Loucy (cell line): ENCODE data around the gene GBP2.

Source experiments
- H2AFZ ChIP-seq: fragments of 200-600 bp; sonication (generic); 2 replicates; pipeline ENCODE4 v1.6.0; 2016; ENCODE audit warnings: antibody characterized with exemption, mild to moderate bottlenecking, low read length, moderate library complexity
- H3F3A ChIP-seq: fragments of 200-600 bp; 2 replicates; pipeline ENCODE4 v1.6.0; 2016; ENCODE audit warnings: antibody characterized with exemption, low read depth, mild to moderate bottlenecking
- H3K27me3 ChIP-seq: fragments of 200-600 bp; sonication (generic); 2 replicates; pipeline ENCODE4 v1.6.1; 2014; ENCODE audit warnings: low read length, mild to moderate bottlenecking; ENCODE audit not compliant: insufficient read depth, poor library complexity, severe bottlenecking
- H3K36me3 ChIP-seq: fragments of 200-600 bp; sonication (generic); 2 replicates; pipeline ENCODE4 v1.6.1; 2016; ENCODE audit warnings: low read length; ENCODE audit not compliant: insufficient read depth
- H3K4me1 ChIP-seq: fragments of 200-600 bp; sonication (generic); 2 replicates; pipeline ENCODE4 v1.5.1; 2014; ENCODE audit warnings: low read length, mild to moderate bottlenecking; ENCODE audit not compliant: insufficient read depth, poor library complexity, severe bottlenecking
- H3K4me2 ChIP-seq: fragments of 200-600 bp; sonication (generic); 2 replicates; pipeline ENCODE4 v1.6.0; 2014; ENCODE audit warnings: antibody characterized with exemption, low read length, low read depth, mild to moderate bottlenecking; ENCODE audit not compliant: poor library complexity, severe bottlenecking
- H3K4me3 ChIP-seq: fragments of 200-600 bp; sonication (generic); 2 replicates; pipeline ENCODE4 v1.5.1; 2014; ENCODE audit warnings: low read length, mild to moderate bottlenecking, mixed read lengths; ENCODE audit not compliant: poor library complexity, severe bottlenecking
- H3K79me2 ChIP-seq: fragments of 200-600 bp; sonication (generic); 2 replicates; pipeline ENCODE4 v1.6.1; 2014; ENCODE audit warnings: low read length; ENCODE audit not compliant: insufficient read depth
- H3K9ac ChIP-seq: fragments of 200-600 bp; sonication (generic); 2 replicates; pipeline ENCODE4 v1.6.0; 2014; ENCODE audit warnings: mild to moderate bottlenecking, low read depth, low read length, moderate library complexity; ENCODE audit not compliant: poor library complexity, severe bottlenecking
- H3K9me2 ChIP-seq: fragments of 200-600 bp; sonication (generic); replicated peaks from 2 replicates; pipeline ENCODE4 v1.6.1; 2016; ENCODE audit warnings: low read depth, low read length, mixed read lengths
- H3K9me3 ChIP-seq: fragments of 200-600 bp; sonication (generic); 2 replicates; pipeline ENCODE4 v1.6.1; 2014; ENCODE audit warnings: mild to moderate bottlenecking, antibody characterized with exemption, low read length, low read depth; ENCODE audit not compliant: insufficient read depth
- H4K20me1 ChIP-seq: fragments of 200-600 bp; sonication (generic); 2 replicates; pipeline ENCODE4 v1.6.0; 2014; ENCODE audit warnings: antibody characterized with exemption, low read length, mild to moderate bottlenecking; ENCODE audit not compliant: insufficient read depth, poor library complexity, severe bottlenecking
- EZH2phosphoT487 ChIP-seq: fragments of 200-600 bp; IDR thresholded peaks from 2 replicates; pipeline ENCODE4 v1.6.1; 2018; ENCODE audit warnings: antibody characterized with exemption, mild to moderate bottlenecking, moderate library complexity, borderline replicate concordance
- TF ChIP-seq, protein P1 (sequence below): fragments of 200-600 bp; sonication (generic); conservative IDR thresholded peaks from 2 replicates; pipeline ENCODE4 v1.5.1; 2014; ENCODE audit warnings: mild to moderate bottlenecking, antibody characterized with exemption, low read length

Gene GBP2

GRCh38 chr1:89167590-89168230 lies 41.8 kb upstream of the GBP2 start:
- Histone ChIP-seq H2AFZ (no peak overlapping the region), H3F3A (no peaks in the 10 kb centered on the region), H4K20me1 (no peaks in the 10 kb centered on the region), H3K4me3 (no peak overlapping the region), H3K36me3 (no peaks in the 10 kb centered on the region), H3K79me2 (no peaks in the 10 kb centered on the region), H3K27me3 (no peaks in the 10 kb centered on the region), H3K4me2 (no peak overlapping the region), H3K9ac (no peak overlapping the region), H3K9me3 (no peaks in the 10 kb centered on the region), H3K4me1 (no peaks in the 10 kb centered on the region), H3K9me2 (no peaks in the 10 kb centered on the region)
- TF ChIP-seq EZH2phosphoT487: no peak
- TF ChIP-seq, protein P1, sequence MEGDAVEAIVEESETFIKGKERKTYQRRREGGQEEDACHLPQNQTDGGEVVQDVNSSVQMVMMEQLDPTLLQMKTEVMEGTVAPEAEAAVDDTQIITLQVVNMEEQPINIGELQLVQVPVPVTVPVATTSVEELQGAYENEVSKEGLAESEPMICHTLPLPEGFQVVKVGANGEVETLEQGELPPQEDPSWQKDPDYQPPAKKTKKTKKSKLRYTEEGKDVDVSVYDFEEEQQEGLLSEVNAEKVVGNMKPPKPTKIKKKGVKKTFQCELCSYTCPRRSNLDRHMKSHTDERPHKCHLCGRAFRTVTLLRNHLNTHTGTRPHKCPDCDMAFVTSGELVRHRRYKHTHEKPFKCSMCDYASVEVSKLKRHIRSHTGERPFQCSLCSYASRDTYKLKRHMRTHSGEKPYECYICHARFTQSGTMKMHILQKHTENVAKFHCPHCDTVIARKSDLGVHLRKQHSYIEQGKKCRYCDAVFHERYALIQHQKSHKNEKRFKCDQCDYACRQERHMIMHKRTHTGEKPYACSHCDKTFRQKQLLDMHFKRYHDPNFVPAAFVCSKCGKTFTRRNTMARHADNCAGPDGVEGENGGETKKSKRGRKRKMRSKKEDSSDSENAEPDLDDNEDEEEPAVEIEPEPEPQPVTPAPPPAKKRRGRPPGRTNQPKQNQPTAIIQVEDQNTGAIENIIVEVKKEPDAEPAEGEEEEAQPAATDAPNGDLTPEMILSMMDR: no peak

GRCh38 chr1:89166705-89167104 lies 40.8 kb upstream of the GBP2 start:
- no peaks in the 10 kb centered on the region for H3K9me3 ChIP-seq
- no peaks in the 10 kb centered on the region for H3K36me3 ChIP-seq
- no peaks in the 10 kb centered on the region for H3K27me3 ChIP-seq
- H4K20me1 ChIP-seq: no peaks in the 10 kb centered on the region
- no peaks in the 10 kb centered on the region for H3K79me2 ChIP-seq
- TF ChIP-seq EZH2phosphoT487: no peak
- TF ChIP-seq, protein P1: no peak
- no peaks in the 10 kb centered on the region for H3K4me1 ChIP-seq
- no peak overlapping the region for H3K4me3 ChIP-seq
- H3K9me2 ChIP-seq: no peaks in the 10 kb centered on the region
- no peak overlapping the region for H3K9ac ChIP-seq
- H3F3A ChIP-seq: no peaks in the 10 kb centered on the region
- no peak overlapping the region for H3K4me2 ChIP-seq
- no peak overlapping the region for H2AFZ ChIP-seq

GRCh38 chr1:89165811-89166210 lies 39.9 kb upstream of the GBP2 start:
- Histone ChIP-seq H3K4me1 (no peaks in the 10 kb centered on the region), H2AFZ (no peak overlapping the region), H4K20me1 (no peaks in the 10 kb centered on the region), H3K9ac (no peak overlapping the region), H3K9me2 (no peaks in the 10 kb centered on the region), H3K36me3 (no peaks in the 10 kb centered on the region), H3K4me2 (no peak overlapping the region), H3K79me2 (no peaks in the 10 kb centered on the region), H3K27me3 (no peaks in the 10 kb centered on the region), H3F3A (no peaks in the 10 kb centered on the region), H3K4me3 (no peak overlapping the region), H3K9me3 (no peaks in the 10 kb centered on the region)
- no peak for TF ChIP-seq EZH2phosphoT487
- TF ChIP-seq, protein P1: no peak
